HCT116 (cell line): Measurements from ENCODE around the gene DYNLL2. TPM values are rescaled to one million over a fixed set of nuclear protein-coding genes. Genes with fewer than 3 reads are reported as not detected.

Experiments used
- ATAC-seq: fragments of 200-7000 bp; cut with Tn5 transposase; 2 replicates; pipeline ENCODE4 v1.9.1; 2020; ENCODE audit warnings: mild to moderate bottlenecking, moderate library complexity
- BruUV-seq: library from RNA; stranded (reverse); fragments of 400-500 nt; replicated peaks from 2 replicates; lab custom pipeline; 2021; lab: Mats Ljungman, UMichigan
- CTCF ChIA-PET: fragments of 300-600 bp; sonication (Branson Sonifier 250); formaldehyde crosslinking; loops from one replicate; lab custom pipeline; 2021; ENCODE audit warnings: antibody characterized with exemption; lab: Charles Lee
- POLR2A ChIA-PET: fragments of 300-600, 350-600 bp; sonication (Branson Sonifier 250); formaldehyde crosslinking; loops from one replicate; lab custom pipeline; 2021; ENCODE audit warnings: antibody characterized with exemption; lab: Charles Lee
- RAD21 ChIA-PET, 2 experiments: fragments of 300-600 bp; sonication (Branson Sonifier 250); formaldehyde crosslinking; loops; one replicate each; lab custom pipeline; 2023; ENCODE audit warnings: low total read pairs in 2 of 2; ENCODE audit not compliant: uncharacterized antibody in 2 of 2, unreplicated experiment in 2 of 2, low non-redundant PET in 1 of 2; lab: Charles Lee
- DNase-seq: peaks from one replicate; pipeline ENCODE4 v3.0.0-alpha.2; 2010; ENCODE audit warnings: low read depth, low spot score
- H2AFZ ChIP-seq: fragments of 200-600 bp; shearing (Covaris generic), sonication (generic); 2 replicates; pipeline ENCODE4 v1.6.1; 2017; ENCODE audit warnings: low read depth, mixed run types, mixed read lengths, antibody characterized with exemption, low read length; ENCODE audit not compliant: poor library complexity, severe bottlenecking
- H3K27ac ChIP-seq: 2 replicates; pipeline ENCODE4 v1.5.1; 2012; ENCODE audit warnings: low read depth, low read length
- H3K27me3 ChIP-seq: fragments of 200-600 bp; sonication (generic); 2 replicates; pipeline ENCODE4 v1.6.1; 2016; ENCODE audit warnings: mixed run types, low read length, mixed read lengths; ENCODE audit not compliant: insufficient read depth
- H3K36me3 ChIP-seq, 2 experiments: fragments of 200-500 bp in 1 of 2; fragments of 200-600 bp in 1 of 2; sonication (Bioruptor generic) in 1 of 2; sonication (generic) in 1 of 2; 2 replicates each; pipeline versions ENCODE4 v1.5.1 to v1.6.1; 2014 to 2016; ENCODE audit warnings: low read length in 2 of 2, inconsistent platforms in 1 of 2, mixed read lengths in 1 of 2, mixed run types in 1 of 2; ENCODE audit not compliant: insufficient read depth in 2 of 2, control insufficient read depth in 1 of 2
- H3K4me1 ChIP-seq, 2 experiments: fragments of 200-600 bp in 1 of 2; sonication (generic) in 1 of 2; 2 replicates each; pipeline versions ENCODE4 v1.5.1 to v1.6.1; 2012 to 2017; ENCODE audit warnings: low read length in 2 of 2, inconsistent platforms in 1 of 2, mild to moderate bottlenecking in 1 of 2, mixed read lengths in 1 of 2, mixed run types in 1 of 2, moderate library complexity in 1 of 2; ENCODE audit not compliant: insufficient read depth in 2 of 2, control insufficient read depth in 1 of 2
- H3K4me2 ChIP-seq: fragments of 200-600 bp; sonication (generic); 2 replicates; pipeline ENCODE4 v1.6.1; 2017; ENCODE audit warnings: mixed run types, low read length, mixed read lengths
- H3K4me3 ChIP-seq, 2 experiments: fragments of 200-600 bp in 1 of 2; sonication (generic) in 1 of 2; replicated peaks in 1 of 2; 2 replicates each; pipeline ENCODE4 v1.5.1; 2011 to 2016; ENCODE audit warnings: low read length in 2 of 2, control low read depth in 1 of 2, low read depth in 1 of 2, mild to moderate bottlenecking in 1 of 2, mixed read lengths in 1 of 2, mixed run types in 1 of 2
- H3K79me2 ChIP-seq: fragments of 200-600 bp; sonication (generic); 2 replicates; pipeline ENCODE4 v1.6.1; 2017; ENCODE audit warnings: mild to moderate bottlenecking, mixed run types, low read length, moderate library complexity, mixed read lengths; ENCODE audit not compliant: insufficient read depth
- H3K9ac ChIP-seq: fragments of 200-600 bp; sonication (generic); 2 replicates; pipeline ENCODE4 v1.6.1; 2016; ENCODE audit warnings: low read length, mixed read lengths
- H3K9me2 ChIP-seq: fragments of 200-600 bp; sonication (generic), shearing (Covaris generic); 2 replicates; pipeline ENCODE4 v1.6.1; 2017; ENCODE audit warnings: mixed run types, mild to moderate bottlenecking, moderate library complexity; ENCODE audit not compliant: insufficient read depth
- H3K9me3 ChIP-seq, 2 experiments: fragments of 200-500 bp in 1 of 2; fragments of 200-600 bp in 1 of 2; sonication (Bioruptor generic) in 1 of 2; sonication (generic) in 1 of 2; 2 replicates each; pipeline ENCODE4 v1.6.1; 2014 to 2017; ENCODE audit warnings: low read length in 2 of 2, mixed read lengths in 2 of 2, inconsistent platforms in 1 of 2, low read depth in 1 of 2, mild to moderate bottlenecking in 1 of 2, mixed run types in 1 of 2, moderate library complexity in 1 of 2; ENCODE audit not compliant: control insufficient read depth in 1 of 2, insufficient read depth in 1 of 2
- H4K20me1 ChIP-seq: fragments of 200-600 bp; sonication (generic), shearing (Covaris generic); 2 replicates; pipeline ENCODE4 v1.6.1; 2017; ENCODE audit warnings: mixed run types, mild to moderate bottlenecking, moderate library complexity; ENCODE audit not compliant: insufficient read depth
- CBX3 ChIP-seq: IDR thresholded peaks from 2 replicates; pipeline ENCODE4 v1.6.1; 2012; ENCODE audit warnings: low read depth
- CEBPB ChIP-seq: IDR thresholded peaks from 2 replicates; pipeline ENCODE4 v1.6.1; 2012; ENCODE audit warnings: low read depth
- EZH2 ChIP-seq: fragments of 200-600 bp; sonication (generic); IDR thresholded peaks from 2 replicates; pipeline ENCODE4 v1.6.1; 2017; ENCODE audit warnings: antibody characterized with exemption, mixed run types
- EZH2phosphoT487 ChIP-seq: fragments of 200-600 bp; IDR thresholded peaks from 2 replicates; pipeline ENCODE4 v1.6.1; 2018; ENCODE audit warnings: antibody characterized with exemption, borderline replicate concordance
- FOSL1 ChIP-seq: IDR thresholded peaks from 2 replicates; pipeline ENCODE4 v1.6.1; 2012; ENCODE audit warnings: low read depth
- JUND ChIP-seq: IDR thresholded peaks from 2 replicates; pipeline ENCODE4 v1.6.1; 2012
- POLR2A ChIP-seq: IDR thresholded peaks from 2 replicates; pipeline ENCODE4 v1.7.0; 2011; ENCODE audit warnings: borderline replicate concordance; ENCODE audit not compliant: insufficient read depth, insufficient read length; ENCODE audit errors: extremely low read depth
- POLR2AphosphoS5 ChIP-seq: IDR thresholded peaks from 2 replicates; pipeline ENCODE4 v1.6.1; 2011; ENCODE audit warnings: mild to moderate bottlenecking, low read depth, low read length, moderate library complexity
- SP1 ChIP-seq: IDR thresholded peaks from 2 replicates; pipeline ENCODE4 v1.6.1; 2012; ENCODE audit warnings: low read depth
- SRF ChIP-seq: IDR thresholded peaks from 2 replicates; pipeline ENCODE4 v1.6.1; 2012; ENCODE audit warnings: low read depth
- TCF7L2 ChIP-seq: IDR thresholded peaks from 2 replicates; pipeline ENCODE4 v1.7.0; 2011; ENCODE audit warnings: borderline replicate concordance, inconsistent platforms; ENCODE audit not compliant: insufficient read depth, insufficient read length; ENCODE audit errors: extremely low read depth
- YY1 ChIP-seq: IDR thresholded peaks from 2 replicates; pipeline ENCODE4 v1.6.1; 2011; ENCODE audit warnings: low read length, low read depth, moderate library complexity, mild to moderate bottlenecking; ENCODE audit not compliant: insufficient replicate concordance; ENCODE audit errors: extremely low read depth
- ZFX ChIP-seq: fragments of 450-650 bp; IDR thresholded peaks from 2 replicates; pipeline ENCODE4 v1.6.1; 2017
- intact Hi-C: fragments of 100-400 bp; cut with micrococcal nuclease; formaldehyde crosslinking; loops from 2 replicates; pipeline ENCODE4 v1.10.0; 2022
- total RNA-seq: library from RNA; stranded (reverse); gene quantifications from one replicate; pipeline ENCODE4 v1.2.1, GENCODE V29; 2021; ENCODE audit not compliant: unreplicated experiment
- TF ChIP-seq, protein P1 (sequence below), 3 experiments: fragments of 200-600 bp in 1 of 3; sonication (generic) in 1 of 3; IDR thresholded peaks in 2 of 3; conservative IDR thresholded peaks in 1 of 3; 2 replicates each; pipeline ENCODE4 v1.5.1; 2012 to 2017; ENCODE audit warnings: low read depth in 2 of 3, low read length in 2 of 3, antibody characterized with exemption in 1 of 3, borderline replicate concordance in 1 of 3, control low read depth in 1 of 3, mild to moderate bottlenecking in 1 of 3, mixed read lengths in 1 of 3, mixed run types in 1 of 3, moderate library complexity in 1 of 3; ENCODE audit not compliant: insufficient read depth in 1 of 3
- TF ChIP-seq, protein P2 (sequence below): IDR thresholded peaks from 2 replicates; pipeline ENCODE4 v1.6.1; 2012; ENCODE audit warnings: low read depth
- TF ChIP-seq, protein P3 (sequence below): IDR thresholded peaks from 2 replicates; pipeline ENCODE4 v1.6.1; 2011; ENCODE audit warnings: mild to moderate bottlenecking, low read length, moderate library complexity; ENCODE audit not compliant: insufficient replicate concordance; ENCODE audit errors: extremely low read depth
- TF ChIP-seq, protein P4 (sequence below): IDR thresholded peaks from 2 replicates; pipeline ENCODE4 v1.6.1; 2012

The DYNLL2 gene
- total RNA-seq, 1 experiment from 2014 or later, result 54.9 TPM

DNA sequence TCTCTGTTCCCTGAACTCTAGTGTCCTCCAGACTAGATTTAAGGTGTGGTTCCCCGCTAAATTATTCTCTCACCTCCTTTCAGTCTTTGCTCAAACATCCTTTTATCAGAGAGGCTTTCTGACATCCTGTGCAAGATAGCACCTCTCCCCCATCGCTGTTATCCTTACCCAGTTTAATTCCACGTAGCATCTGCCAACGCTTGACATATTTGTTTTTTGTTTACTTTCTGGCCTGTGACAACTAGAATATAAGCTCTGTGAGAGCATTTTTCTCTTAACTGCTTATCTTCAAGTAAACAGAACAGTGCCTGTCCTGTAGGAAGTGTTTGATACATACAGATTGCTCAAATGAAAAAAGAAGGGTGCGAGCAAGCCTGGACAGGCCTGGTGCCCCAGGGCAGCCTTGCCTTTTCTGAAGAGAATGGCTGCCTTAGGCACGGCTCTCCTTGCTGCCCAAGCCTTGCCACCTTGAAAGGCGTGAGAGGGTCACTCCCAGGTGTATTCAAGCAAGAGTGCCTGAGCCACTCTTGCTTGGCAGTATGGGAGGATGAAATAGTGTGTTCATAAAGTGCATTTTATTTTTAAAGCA, 9.7 kb downstream of the DYNLL2 start:
- intact Hi-C loops, result no loop called here
- Histone ChIP-seq H3K9me2 (no peaks in the 10 kb centered on the region), H3K4me3 (no peak overlapping the region), H3K9me3 (no peaks in the 10 kb centered on the region), H3K79me2 (peaks cover 26% of the 10 kb centered on the region), H3K36me3 (peaks cover 50 to 52% of the 10 kb centered on the region in 2 experiments), H3K27me3 (no peaks in the 10 kb centered on the region), H3K4me1 (no peaks in the 10 kb centered on the region), H3K9ac (no peak overlapping the region), H2AFZ (no peak overlapping the region), H3K4me2 (no peak overlapping the region), H4K20me1 (peaks cover 5% of the 10 kb centered on the region; the same call in 1 of the 2 replicates)
- ChIA-PET CTCF (no interaction called here), POLR2A (no interaction called here), RAD21 (no interaction called here)
- ATAC-seq (no peak), DNase-seq (no peak)
- no TSS peak for BruUV-seq
- TF ChIP-seq YY1 (no peak), SRF (no peak), JUND (no peak), ZFX (no peak), TCF7L2 (no peak), CEBPB (no peak), FOSL1 (no peak), EZH2phosphoT487 (no peak), CBX3 (no peak), POLR2AphosphoS5 (no peak), POLR2A (no peak), SP1 (no peak), EZH2 (no peak)
- TF ChIP-seq, protein P1, sequence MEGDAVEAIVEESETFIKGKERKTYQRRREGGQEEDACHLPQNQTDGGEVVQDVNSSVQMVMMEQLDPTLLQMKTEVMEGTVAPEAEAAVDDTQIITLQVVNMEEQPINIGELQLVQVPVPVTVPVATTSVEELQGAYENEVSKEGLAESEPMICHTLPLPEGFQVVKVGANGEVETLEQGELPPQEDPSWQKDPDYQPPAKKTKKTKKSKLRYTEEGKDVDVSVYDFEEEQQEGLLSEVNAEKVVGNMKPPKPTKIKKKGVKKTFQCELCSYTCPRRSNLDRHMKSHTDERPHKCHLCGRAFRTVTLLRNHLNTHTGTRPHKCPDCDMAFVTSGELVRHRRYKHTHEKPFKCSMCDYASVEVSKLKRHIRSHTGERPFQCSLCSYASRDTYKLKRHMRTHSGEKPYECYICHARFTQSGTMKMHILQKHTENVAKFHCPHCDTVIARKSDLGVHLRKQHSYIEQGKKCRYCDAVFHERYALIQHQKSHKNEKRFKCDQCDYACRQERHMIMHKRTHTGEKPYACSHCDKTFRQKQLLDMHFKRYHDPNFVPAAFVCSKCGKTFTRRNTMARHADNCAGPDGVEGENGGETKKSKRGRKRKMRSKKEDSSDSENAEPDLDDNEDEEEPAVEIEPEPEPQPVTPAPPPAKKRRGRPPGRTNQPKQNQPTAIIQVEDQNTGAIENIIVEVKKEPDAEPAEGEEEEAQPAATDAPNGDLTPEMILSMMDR (IDR thresholded peaks at IDR 0.05 in 2 of 3, conservative IDR thresholded peaks at IDR 0.05 in 1 of 3; ENCODE audit: borderline replicate concordance in 1 of 3, insufficient read depth in 1 of 3, low read depth in 2 of 3, low read length in 2 of 3), result no peak
- TF ChIP-seq, protein P2, sequence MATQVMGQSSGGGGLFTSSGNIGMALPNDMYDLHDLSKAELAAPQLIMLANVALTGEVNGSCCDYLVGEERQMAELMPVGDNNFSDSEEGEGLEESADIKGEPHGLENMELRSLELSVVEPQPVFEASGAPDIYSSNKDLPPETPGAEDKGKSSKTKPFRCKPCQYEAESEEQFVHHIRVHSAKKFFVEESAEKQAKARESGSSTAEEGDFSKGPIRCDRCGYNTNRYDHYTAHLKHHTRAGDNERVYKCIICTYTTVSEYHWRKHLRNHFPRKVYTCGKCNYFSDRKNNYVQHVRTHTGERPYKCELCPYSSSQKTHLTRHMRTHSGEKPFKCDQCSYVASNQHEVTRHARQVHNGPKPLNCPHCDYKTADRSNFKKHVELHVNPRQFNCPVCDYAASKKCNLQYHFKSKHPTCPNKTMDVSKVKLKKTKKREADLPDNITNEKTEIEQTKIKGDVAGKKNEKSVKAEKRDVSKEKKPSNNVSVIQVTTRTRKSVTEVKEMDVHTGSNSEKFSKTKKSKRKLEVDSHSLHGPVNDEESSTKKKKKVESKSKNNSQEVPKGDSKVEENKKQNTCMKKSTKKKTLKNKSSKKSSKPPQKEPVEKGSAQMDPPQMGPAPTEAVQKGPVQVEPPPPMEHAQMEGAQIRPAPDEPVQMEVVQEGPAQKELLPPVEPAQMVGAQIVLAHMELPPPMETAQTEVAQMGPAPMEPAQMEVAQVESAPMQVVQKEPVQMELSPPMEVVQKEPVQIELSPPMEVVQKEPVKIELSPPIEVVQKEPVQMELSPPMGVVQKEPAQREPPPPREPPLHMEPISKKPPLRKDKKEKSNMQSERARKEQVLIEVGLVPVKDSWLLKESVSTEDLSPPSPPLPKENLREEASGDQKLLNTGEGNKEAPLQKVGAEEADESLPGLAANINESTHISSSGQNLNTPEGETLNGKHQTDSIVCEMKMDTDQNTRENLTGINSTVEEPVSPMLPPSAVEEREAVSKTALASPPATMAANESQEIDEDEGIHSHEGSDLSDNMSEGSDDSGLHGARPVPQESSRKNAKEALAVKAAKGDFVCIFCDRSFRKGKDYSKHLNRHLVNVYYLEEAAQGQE, result no peak
- TF ChIP-seq, protein P3, sequence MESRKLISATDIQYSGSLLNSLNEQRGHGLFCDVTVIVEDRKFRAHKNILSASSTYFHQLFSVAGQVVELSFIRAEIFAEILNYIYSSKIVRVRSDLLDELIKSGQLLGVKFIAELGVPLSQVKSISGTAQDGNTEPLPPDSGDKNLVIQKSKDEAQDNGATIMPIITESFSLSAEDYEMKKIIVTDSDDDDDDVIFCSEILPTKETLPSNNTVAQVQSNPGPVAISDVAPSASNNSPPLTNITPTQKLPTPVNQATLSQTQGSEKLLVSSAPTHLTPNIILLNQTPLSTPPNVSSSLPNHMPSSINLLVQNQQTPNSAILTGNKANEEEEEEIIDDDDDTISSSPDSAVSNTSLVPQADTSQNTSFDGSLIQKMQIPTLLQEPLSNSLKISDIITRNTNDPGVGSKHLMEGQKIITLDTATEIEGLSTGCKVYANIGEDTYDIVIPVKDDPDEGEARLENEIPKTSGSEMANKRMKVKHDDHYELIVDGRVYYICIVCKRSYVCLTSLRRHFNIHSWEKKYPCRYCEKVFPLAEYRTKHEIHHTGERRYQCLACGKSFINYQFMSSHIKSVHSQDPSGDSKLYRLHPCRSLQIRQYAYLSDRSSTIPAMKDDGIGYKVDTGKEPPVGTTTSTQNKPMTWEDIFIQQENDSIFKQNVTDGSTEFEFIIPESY, result no peak
- TF ChIP-seq, protein P4, sequence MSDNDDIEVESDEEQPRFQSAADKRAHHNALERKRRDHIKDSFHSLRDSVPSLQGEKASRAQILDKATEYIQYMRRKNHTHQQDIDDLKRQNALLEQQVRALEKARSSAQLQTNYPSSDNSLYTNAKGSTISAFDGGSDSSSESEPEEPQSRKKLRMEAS, result no peak
- TF ChIP-seq, all 23 proteins: peak for 0
- H3K27ac ChIP-seq, result no peak overlapping the region
